ENCODE measurements around the gene PALM3.
A peak's percentile ranks its signal among the peaks of the same experiment; 100 is the strongest.
"Not testable (repeated sequence)": the region's sequence is repeated elsewhere in the genome, so short reads cannot be mapped to it uniquely, and the experiment has no call there.

PALM3 gene

GRCh38 chr19:14033946-14034345, 27.9 kb downstream of the PALM3 start:
- TF ChIP-seq CTCF (IDR thresholded peaks at IDR 0.05; ENCODE audit: low read depth, low read length) = no peak
- no peak for DNase-seq (ENCODE audit: extremely low read depth, low read depth)

- no peak for DNase-seq (ENCODE audit: extremely low read depth, low read depth)
Observed at GRCh38 chr19:14031719-14032480, 30.0 kb downstream of the PALM3 start, which contains the start of gene IL27RA. Gene IL27RA (plus strand): TSS chr19:14031762. CDS start chr19:14031873, 111 bp downstream.

GRCh38 chr19:14030997-14031718, 30.7 kb downstream of the PALM3 start:
- DNase-seq (ENCODE audit: extremely low read depth, low read depth) = no peak
- no peak for TF ChIP-seq CTCF (IDR thresholded peaks at IDR 0.05; ENCODE audit: low read depth, low read length)

More at GRCh38 chr19:14031719-14032480, 30.0 kb downstream of the PALM3 start, which contains the start of gene IL27RA:
- peak; percentile 79 for TF ChIP-seq CTCF (IDR thresholded peaks at IDR 0.05; ENCODE audit: low read depth, low read length)

- DNase-seq (ENCODE audit: extremely low read depth, low read depth) = no peak
- TF ChIP-seq CTCF (IDR thresholded peaks at IDR 0.05; ENCODE audit: low read depth, low read length) = no peak
Observed at GRCh38 chr19:14028901-14029300, 33.0 kb downstream of the PALM3 start.

GRCh38 chr19:14027856-14028450, 33.9 kb downstream of the PALM3 start, which contains the start of gene RLN3:
Gene RLN3 (plus strand): TSS chr19:14028148. CDS start chr19:14028205, 57 bp downstream.
- no peak for TF ChIP-seq CTCF (IDR thresholded peaks at IDR 0.05; ENCODE audit: low read depth, low read length)
- no peak for DNase-seq (ENCODE audit: extremely low read depth, low read depth)

- not testable (repeated sequence) for DNase-seq (ENCODE audit: extremely low read depth, low read depth)
Observed at GRCh38 chr19:14026652-14027192, 35.2 kb downstream of the PALM3 start.

- peak; percentile 40 for TF ChIP-seq CTCF (IDR thresholded peaks at IDR 0.05; ENCODE audit: low read depth, low read length)
- DNase-seq (ENCODE audit: extremely low read depth, low read depth) = no peak
Observed at GRCh38 chr19:14023404-14024235, 38.3 kb downstream of the PALM3 start.
